Skin epidermis (tissue), 12 donors: ENCODE measurements around the gene KLHL15.
"Not testable (repeated sequence)": the region's sequence is repeated elsewhere in the genome, so short reads cannot be mapped to it uniquely, and the experiment has no call there.

Source experiments
- H3K27ac ChIP-seq, 21 experiments: fragments of 200-600 bp; sonication (generic) in 11 of 21; one replicate each; pipeline ENCODE4 v1.5.0; 2020; ENCODE audit warnings: mild to moderate bottlenecking in 3 of 21, inconsistent platforms in 2 of 21, moderate library complexity in 2 of 21
- H3K4me3 ChIP-seq, 7 experiments: fragments of 200-600 bp; sonication (generic) in 2 of 7; one replicate each; pipeline ENCODE4 v1.5.0; 2020; ENCODE audit warnings: inconsistent platforms in 2 of 7, mild to moderate bottlenecking in 2 of 7, moderate library complexity in 1 of 7

Gene KLHL15, protein sequence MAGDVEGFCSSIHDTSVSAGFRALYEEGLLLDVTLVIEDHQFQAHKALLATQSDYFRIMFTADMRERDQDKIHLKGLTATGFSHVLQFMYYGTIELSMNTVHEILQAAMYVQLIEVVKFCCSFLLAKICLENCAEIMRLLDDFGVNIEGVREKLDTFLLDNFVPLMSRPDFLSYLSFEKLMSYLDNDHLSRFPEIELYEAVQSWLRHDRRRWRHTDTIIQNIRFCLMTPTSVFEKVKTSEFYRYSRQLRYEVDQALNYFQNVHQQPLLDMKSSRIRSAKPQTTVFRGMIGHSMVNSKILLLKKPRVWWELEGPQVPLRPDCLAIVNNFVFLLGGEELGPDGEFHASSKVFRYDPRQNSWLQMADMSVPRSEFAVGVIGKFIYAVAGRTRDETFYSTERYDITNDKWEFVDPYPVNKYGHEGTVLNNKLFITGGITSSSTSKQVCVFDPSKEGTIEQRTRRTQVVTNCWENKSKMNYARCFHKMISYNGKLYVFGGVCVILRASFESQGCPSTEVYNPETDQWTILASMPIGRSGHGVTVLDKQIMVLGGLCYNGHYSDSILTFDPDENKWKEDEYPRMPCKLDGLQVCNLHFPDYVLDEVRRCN

DNA sequence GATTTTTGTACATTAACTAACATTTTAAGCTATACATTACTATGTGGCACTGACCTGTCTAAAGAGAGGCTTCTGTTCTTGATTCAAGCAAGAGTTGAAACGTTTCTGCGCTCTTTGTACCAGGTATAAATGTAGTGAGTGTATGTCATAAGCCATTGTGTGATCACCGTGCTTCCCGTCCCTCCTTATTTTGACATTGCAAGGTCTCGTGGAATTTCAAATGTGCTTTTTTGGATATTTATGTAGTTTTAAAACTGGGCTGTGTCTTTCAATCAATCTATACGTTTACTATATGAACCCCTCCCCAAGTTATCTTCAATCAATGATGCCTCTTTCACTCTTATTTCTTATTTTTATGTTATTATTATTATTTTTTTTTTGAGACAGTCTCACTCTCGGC is at the start of gene KLHL15:
Gene KLHL15, minus strand, starts transcription at position 101 of the 400 bp plus-strand sequence. CDS start 20,493 bp downstream, outside the sequence.
- peak within 1 kb of the TSS; percentile 77 to 97 (median 93) for H3K27ac ChIP-seq
- peak within 1 kb of the TSS; percentile 64 to 93 (median 77) for H3K4me3 ChIP-seq

DNA sequence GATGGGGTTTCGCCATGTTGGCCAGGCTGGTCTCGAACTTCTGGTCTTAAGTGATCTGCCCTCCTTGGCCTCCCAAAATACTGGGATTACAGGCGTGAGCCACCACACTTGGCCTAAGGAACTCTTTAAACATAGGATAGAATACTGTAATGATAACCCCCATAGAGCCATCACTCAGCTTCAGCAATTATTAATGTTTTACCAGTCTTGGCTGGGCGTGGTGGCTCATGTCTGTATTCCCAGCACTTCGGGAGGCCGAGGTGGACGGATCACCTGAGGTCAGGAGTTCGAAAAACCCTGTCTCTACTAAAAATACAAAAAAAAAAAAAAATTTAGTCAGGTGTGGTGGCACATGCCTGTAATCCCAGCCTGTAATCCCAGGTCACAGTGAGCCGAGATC is 42.9 kb upstream of the KLHL15 start:
- H3K4me3 ChIP-seq, result no peak overlapping the region

DNA sequence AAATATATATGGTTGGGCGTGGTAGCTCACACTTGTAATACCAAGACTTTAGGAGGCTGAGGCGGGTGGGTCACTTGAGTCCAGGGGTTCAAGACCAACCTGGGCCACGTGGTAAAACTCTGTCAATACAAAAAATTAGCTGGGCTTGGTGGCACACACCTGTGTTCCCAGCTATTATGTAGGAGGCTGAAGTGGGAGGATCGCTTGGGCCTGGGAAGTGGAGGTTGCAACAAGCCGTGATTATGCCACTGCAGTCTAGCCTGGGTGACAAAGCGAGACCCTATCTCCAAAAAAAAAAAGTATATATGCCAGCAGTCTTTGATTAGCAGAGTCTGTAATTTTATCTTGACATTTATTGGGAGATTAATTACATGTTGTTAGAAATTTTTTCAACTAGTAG is 36.5 kb upstream of the KLHL15 start:
- no peak overlapping the region for H3K4me3 ChIP-seq
- H3K27ac ChIP-seq, result no peak overlapping the region

More for the DNA sequence above, 42.9 kb upstream of the KLHL15 start:
- no peak overlapping the region for H3K27ac ChIP-seq

DNA sequence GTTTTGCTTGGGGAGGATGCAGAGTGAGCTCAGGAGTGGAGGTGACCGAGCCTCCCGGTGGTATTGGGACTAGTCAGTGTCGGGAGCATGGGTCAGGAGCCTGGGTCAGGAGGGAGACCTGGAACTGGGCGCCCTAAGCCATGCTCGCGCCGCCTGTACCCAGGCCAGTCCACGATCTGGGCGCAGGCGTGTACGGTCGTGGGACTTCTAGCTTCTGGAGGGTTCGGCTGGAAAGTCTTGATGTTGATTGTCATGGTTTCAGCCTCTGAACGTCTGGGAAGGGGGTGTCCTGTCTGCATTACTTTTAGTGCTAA is 28.0 kb upstream of the KLHL15 start:
- Histone ChIP-seq H3K4me3 (peak overlapping the region in 4 of 7 experiments; percentile 36 to 78 (median 62)), H3K27ac (peak overlapping the region; percentile 71 to 94 (median 88))

DNA sequence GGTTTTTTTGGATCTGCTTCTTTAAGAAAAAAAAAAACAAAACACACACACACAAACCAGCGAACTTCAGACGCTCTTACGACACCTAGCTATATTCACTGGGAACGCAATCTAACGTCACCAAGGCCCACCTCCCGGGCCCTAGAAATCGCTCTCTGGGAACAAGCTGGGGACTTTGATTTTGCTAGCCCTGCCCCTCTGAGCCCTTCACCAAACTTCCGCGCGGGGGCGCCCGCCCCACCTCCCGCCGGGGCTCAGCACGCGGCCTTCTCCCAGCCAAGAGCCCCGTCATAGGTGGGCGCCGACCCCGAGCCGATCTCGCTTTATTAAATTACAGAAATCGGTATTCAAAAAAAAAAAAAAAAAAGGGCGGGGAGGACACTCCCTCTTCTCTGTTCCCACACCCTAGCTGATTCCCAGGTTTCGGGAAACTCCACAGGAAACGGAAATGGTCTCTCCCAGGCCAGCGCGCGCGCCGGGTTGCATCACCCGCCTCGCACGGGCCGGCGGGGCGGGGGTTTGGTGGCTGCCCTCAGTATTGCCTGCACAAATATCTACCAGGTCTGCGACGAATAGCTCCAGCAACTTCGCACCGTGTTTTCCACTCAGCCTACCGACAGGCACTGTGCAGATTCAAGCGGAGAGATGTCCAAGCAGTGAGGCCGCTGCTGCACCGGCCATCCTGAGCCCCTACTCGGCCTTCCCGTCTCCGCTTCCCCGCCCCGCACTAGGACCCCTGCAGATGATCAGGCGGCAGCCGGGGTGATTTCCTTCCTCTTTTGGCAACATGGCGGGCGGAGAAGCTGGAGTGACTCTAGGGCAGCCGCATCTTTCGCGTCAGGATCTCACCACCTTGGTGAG is 27.4 kb upstream of the KLHL15 start, which contains the start of gene EIF2S3:
Gene EIF2S3, plus strand, starts transcription at position 775 of the 861 bp plus-strand sequence. Its CDS starts 13 bp downstream, at position 788.
- Histone ChIP-seq H3K4me3 (peak within 1 kb of the TSS in 4 of 7 experiments; percentile 36 to 78 (median 62)), H3K27ac (peak within 1 kb of the TSS; percentile 71 to 94 (median 88))

DNA sequence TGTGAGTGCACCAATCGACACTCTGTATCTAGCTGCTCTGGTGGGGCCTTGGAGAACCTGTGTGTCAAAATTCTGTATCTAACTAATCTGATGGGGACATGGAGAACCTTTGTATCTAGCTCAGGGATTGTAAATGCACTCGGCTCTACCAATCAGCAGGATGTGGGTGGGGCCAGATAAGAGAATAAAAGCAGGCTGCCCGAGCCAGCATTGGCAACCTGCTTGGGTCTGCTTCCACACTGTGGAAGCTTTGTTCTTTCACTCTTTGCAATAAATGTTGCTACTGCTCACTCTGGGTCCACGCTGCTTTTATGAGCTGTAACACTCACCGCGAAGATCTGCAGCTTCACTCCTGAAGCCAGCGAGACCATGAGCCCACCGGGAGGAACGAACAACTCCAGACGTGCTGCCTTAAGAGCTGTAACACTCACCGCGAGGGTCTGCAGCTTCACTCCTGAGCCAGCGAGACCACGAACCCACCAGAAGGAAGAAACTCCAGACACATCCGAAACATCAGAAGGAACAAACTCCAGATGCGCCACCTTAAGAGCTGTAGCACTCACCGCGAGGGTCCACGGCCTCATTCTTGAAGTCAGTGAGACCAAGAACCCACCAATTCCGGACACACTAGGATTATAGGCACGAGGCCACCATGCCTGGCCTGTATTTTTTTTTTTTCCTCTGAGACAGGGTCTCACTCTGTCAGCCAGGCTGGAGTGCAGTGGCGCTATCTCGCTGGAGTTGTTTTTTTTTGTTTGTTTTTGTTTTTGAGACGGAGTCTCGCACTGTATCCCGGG is 23.7 kb upstream of the KLHL15 start:
- H3K4me3 ChIP-seq, H3K27ac ChIP-seq: not testable (repeated sequence)

DNA sequence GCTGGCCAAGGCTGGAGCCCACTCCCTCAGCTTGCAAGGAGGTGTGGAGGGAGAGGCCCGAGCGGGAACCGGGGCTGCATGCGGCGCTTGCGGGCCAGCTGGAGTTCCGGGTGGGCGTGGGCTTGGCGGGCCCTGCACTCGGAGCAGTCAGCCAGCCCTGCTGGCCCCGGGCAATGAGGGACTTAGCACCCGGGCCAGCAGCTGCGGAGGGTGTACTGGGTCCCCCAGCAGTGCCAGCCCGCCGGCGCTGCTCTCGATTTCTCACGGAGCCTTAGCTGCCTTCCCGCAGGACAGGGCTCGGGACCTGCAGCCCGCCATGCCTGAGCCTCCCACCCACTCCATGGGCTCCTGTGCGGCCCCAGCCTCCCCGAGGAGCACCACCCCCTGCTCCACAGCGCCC is 22.7 kb upstream of the KLHL15 start:
- H3K27ac ChIP-seq, result not testable (repeated sequence)
- H3K4me3 ChIP-seq, result peak overlapping the region in 1 of 7 experiments; percentile 18

DNA sequence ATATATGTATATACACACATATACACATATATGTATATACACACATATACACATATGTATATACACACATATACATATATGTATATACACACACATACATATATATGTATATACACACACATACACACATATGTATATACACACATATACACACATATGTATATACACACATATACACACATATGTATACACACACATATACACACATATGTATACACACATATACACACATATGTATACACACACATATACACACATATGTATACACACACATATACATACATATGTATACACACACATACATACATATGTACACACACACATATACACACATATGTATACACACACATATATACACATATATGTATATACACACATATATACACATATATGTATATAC is 19.1 kb upstream of the KLHL15 start:
- H3K4me3 ChIP-seq, H3K27ac ChIP-seq: not testable (repeated sequence)

DNA sequence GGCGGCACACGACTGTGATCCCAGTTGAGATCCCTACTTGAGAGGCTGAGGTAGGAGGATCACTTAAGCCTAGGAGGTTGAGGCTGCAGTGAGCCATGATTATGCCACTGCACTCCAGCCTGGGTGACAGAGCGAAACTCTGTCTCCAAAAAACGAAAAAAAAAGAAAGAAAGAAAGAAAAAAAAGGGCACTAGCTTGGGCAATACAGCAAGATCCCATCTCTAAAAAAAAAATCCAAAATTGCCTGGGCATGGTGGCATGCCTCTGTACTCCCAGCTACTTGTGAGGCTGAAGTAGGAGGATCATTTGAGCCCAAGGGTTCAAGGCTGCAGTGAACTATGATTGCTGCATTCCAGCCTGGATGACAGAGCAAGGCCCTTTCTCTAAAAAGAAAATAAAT is 10.7 kb upstream of the KLHL15 start:
- H3K4me3 ChIP-seq, result no peak overlapping the region
- no peak overlapping the region for H3K27ac ChIP-seq

DNA sequence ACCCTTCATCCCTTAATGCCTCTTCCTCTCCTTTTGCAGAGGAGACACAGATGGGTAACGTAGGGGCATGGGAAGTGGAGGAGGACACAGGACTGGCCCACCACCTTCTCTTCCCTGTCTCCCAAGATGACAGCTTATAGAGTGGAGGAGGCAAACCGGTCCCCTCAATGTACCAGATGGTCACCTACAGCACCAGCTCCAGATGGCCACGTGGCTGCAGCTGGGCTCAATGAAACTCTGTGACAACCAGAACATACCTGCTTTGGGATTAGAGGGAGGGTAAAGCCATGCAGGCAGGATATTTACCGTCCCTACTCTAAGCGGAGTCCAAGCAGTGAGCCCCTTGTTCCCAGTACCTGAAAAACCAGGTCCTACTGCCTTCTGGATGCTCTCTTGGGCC is 7.5 kb upstream of the KLHL15 start:
- Histone ChIP-seq H3K27ac (no peak overlapping the region), H3K4me3 (no peak overlapping the region)

DNA sequence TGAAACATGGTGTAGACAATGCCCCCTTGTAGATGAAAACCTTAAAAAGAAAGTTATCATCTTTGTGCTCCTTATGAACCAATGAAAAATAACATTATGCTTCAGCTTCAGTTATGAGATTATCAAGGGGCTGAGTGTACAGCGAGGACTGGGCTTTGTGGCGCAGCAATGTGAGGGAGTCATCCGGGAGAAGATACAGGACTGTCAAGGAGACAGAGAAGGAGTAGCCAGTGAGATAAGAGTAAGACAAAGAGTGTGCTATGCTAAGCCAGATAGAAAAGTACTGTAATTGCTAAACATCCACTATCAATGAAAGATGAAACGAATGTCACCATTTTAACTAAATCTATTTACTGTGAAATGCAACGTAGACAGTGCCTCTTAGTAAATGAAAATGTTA is 3.6 kb upstream of the KLHL15 start:
- no peak overlapping the region for H3K4me3 ChIP-seq

DNA sequence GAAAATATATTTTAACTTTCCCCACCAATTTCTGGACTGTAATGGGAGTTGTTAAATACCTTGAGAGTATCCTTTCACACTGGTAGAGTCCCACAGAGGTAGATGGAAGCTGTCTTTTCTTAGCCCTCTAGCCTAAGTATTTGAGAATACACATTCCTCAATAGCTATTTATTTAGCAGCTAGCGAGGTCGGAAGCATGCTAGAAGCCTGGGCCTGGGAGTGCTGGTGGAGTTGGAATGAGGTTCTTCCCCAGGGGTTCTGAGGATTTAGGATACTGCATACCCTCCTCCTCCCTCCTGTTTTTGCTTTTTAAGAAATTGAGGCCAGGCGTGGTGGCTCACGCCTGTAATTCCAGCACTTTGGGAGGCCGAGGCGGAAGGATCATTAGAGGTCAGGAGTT is 999 bp upstream of the KLHL15 start:
- no peak overlapping the region for H3K27ac ChIP-seq
- no peak overlapping the region for H3K4me3 ChIP-seq

More for the DNA sequence above, 3.6 kb upstream of the KLHL15 start:
- H3K27ac ChIP-seq, result no peak overlapping the region

DNA sequence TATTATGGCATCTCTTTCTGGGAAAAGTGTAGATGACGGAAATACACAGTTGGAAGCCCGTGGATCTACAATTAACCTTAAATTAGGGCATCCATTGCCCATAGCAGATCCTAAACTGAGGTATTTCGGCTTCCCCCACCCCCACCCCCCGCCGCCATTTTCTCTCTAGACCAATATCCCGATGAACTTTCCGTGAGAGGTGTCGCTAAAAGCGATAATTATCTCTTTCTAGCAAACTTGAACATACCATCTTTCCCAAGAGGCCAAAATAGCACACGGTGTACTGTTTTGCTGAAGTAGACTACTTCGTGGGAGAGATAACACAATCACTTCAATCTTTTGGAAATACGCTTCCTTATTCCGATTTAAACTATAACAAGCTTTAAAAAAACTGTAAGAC is 554 bp downstream of the KLHL15 start:
- Histone ChIP-seq H3K4me3 (peak overlapping the region; percentile 5 to 81 (median 72)), H3K27ac (peak overlapping the region in 20 of 21 experiments; percentile 47 to 97 (median 93))

DNA sequence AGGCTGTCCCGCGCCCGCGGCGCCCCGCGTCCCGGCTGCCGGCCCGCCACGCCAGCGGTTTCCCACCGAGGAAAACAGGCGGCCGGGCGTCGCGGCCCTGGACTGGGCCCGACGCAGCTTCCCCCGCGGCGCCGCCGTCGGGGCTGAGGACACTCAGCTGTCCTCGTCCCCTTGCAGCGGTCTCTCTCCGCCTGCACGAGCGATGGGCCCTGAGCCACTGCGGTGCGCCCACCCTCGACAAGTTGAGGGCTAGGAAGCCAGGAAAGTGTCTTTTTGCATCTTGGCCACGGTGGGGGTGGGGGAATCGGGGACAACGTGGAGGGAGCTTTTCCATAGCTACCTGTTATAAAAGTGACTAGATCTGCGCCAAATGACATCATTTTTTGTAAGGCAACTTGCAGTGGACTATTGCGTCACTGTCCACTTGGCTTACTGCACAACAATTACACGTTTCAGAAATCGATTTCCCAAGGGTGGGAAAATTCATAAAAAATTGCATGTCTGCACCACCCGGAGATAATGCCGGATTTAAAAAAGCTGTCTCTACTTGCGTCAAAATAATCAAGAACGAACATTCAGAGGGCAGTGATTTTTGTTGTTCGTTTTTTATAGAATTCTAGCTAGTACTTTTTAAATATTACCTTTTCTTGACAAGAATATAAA is 1.1 kb downstream of the KLHL15 start:
- Histone ChIP-seq H3K4me3 (peak overlapping the region; percentile 64 to 93 (median 77)), H3K27ac (peak overlapping the region; percentile 77 to 97 (median 93))

DNA sequence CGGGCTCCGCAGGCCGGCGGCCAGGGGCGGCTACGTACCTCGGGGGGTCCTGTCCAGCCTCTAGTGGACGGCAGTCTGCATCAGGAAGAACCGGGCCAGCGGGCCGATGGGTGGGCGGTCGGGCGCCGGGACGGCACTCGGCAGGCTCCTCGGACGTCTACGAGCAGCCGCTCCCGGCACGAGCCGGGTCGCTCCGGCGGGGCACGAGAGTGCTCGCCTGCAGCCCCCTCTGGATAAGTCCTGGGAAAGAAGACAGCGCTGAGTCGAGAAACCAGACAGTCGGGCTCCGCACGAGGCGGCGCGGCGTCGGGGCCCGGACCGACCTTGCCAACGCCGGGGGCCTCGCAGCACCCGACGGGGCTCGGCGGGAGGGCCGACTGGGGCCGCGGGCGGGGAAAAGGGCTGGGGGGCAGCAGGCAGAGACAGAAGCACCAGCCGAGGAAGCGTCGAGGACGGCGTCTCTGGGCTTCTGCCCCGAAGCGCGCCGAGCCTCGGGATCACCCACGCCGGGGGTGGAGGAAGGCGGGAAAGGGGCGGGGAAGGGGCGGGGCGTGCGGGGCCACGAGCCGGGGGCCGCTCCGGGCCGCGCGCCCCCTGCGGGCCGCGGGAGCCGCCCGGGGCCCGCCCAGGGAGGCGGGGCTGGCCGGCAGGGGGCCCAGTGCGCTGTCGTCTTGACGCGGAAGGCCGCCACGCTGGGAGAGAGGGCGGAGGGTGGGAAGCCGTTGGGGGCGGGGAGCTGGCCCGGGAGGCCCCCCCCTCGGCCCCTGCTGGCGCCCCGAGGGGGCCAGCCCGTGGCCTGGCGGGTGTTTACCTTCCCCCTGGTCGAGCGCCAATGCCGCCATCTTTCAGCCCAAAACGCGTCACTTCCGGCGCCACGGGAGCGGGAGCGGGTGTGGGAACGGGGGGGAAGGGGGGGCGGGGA is 1.9 kb downstream of the KLHL15 start:
- Histone ChIP-seq H3K4me3 (peak overlapping the region; percentile 64 to 93 (median 77)), H3K27ac (peak overlapping the region; percentile 77 to 97 (median 93))

DNA sequence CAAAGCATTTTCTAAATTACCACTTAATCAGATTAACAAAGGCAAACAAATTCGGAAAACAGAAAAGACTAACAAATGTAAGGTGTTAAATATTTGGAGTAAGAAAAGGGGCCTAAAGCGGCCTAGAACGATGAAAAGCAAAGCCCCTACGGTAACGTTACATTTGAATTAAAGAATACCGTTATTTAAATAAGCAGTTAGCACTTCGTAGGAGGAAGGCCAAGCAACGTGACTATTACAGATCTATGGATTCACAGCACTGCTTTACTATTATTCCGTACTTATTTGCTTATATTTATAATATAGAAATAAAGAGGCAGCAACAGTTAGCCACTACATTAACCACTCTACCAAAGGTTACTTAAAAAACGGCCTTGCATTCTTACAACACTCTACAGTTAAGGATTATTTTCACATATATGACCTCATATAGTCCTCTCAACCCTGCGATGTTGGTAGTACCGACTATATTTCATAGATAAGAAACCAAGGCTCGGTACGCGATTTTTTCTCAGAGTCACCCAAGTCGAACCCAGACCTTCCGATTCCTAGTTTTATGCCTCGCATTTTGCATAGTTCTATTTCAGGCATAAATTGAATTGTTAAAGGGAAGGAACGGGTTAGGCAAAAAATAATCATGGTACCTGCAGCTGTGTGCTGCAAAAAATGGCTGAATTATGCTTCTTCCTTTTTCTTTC is 2.9 kb downstream of the KLHL15 start:
- peak overlapping the region in 18 of 21 experiments; percentile 82 to 97 (median 93) for H3K27ac ChIP-seq
- H3K4me3 ChIP-seq, result peak overlapping the region; percentile 64 to 93 (median 77)

DNA sequence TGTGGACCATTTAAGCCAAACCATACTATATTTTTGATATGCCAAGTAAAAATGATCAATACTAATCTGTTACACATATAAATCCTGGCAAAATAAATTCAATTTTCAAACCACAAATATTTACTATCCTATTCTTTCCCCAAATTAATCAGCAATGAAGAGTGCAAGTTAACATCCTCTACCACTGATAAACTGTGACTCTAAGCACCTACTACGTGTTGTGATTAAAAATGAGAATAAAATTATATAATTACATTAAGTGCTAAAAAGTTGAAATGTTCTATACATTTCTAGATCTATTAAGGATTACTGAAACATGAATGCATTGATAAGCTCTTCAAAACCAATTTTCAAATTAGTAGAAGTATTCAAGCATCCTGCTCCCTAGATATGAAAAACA is 3.4 kb downstream of the KLHL15 start:
- Histone ChIP-seq H3K27ac (peak overlapping the region in 1 of 21 experiments; percentile 94), H3K4me3 (peak overlapping the region in 6 of 7 experiments; percentile 64 to 93 (median 77))
